ENCODE measurements around the gene OOSP1.
"Not testable (repeated sequence)": the region's sequence is repeated elsewhere in the genome, so short reads cannot be mapped to it uniquely, and the experiment has no call there.

Gene OOSP1

GRCh38 chr11:59960502-59961381, 22.5 kb downstream of the OOSP1 start:
- no peak for DNase-seq

- no peak for DNase-seq
These were observed 23.9 kb downstream of the OOSP1 start for GRCh38 chr11:59962107-59962482.

- no peak for DNase-seq
These were observed 25.5 kb downstream of the OOSP1 start, which contains the start of gene OOSP4A for GRCh38 chr11:59963733-59964132. Gene OOSP4A, plus strand, starts transcription at chr11:59964033. Its CDS starts 0 bp downstream, at chr11:59964033.

- no peak for DNase-seq
These were observed 27.2 kb downstream of the OOSP1 start for GRCh38 chr11:59965424-59965823.

- no peak for DNase-seq
These were observed 28.0 kb downstream of the OOSP1 start for GRCh38 chr11:59966201-59966600.

- DNase-seq: no peak
These were observed 29.6 kb downstream of the OOSP1 start for GRCh38 chr11:59967677-59968394.

GRCh38 chr11:59968395-59968783, 30.2 kb downstream of the OOSP1 start:
- no peak for DNase-seq

GRCh38 chr11:59973097-59973496, 34.9 kb downstream of the OOSP1 start:
- no peak for DNase-seq

GRCh38 chr11:59981106-59981770, 43.0 kb downstream of the OOSP1 start:
- no peak for DNase-seq

GRCh38 chr11:59982037-59982436, 43.8 kb downstream of the OOSP1 start:
- not testable (repeated sequence) for DNase-seq

GRCh38 chr11:59983212-59983611, 45.0 kb downstream of the OOSP1 start:
- DNase-seq: no peak

- DNase-seq: no peak
These were observed 46.1 kb downstream of the OOSP1 start for GRCh38 chr11:59984368-59984767.

GRCh38 chr11:59990421-59990820, 52.2 kb downstream of the OOSP1 start:
- no peak for DNase-seq

GRCh38 chr11:59992425-59992824, 54.2 kb downstream of the OOSP1 start:
- DNase-seq: no peak

- no peak for DNase-seq
These were observed 59.6 kb downstream of the OOSP1 start for GRCh38 chr11:59997800-59998199.

- DNase-seq: no peak
These were observed 61.5 kb downstream of the OOSP1 start for GRCh38 chr11:59999691-60000090.

- no peak for DNase-seq
These were observed 65.5 kb downstream of the OOSP1 start for GRCh38 chr11:60003729-60004128.

- no peak for DNase-seq
These were observed 67.1 kb downstream of the OOSP1 start for GRCh38 chr11:60005360-60005759.
